ENCODE data around the gene COPS9. TPM values are rescaled to one million over a fixed set of nuclear protein-coding genes. Genes with fewer than 3 reads are reported as not detected.

COPS9 gene
- polyA plus RNA-seq, 1 donor (not counting 4 experiments of a cell fraction or from before 2014, with no cell fraction given): 399 TPM

DNA sequence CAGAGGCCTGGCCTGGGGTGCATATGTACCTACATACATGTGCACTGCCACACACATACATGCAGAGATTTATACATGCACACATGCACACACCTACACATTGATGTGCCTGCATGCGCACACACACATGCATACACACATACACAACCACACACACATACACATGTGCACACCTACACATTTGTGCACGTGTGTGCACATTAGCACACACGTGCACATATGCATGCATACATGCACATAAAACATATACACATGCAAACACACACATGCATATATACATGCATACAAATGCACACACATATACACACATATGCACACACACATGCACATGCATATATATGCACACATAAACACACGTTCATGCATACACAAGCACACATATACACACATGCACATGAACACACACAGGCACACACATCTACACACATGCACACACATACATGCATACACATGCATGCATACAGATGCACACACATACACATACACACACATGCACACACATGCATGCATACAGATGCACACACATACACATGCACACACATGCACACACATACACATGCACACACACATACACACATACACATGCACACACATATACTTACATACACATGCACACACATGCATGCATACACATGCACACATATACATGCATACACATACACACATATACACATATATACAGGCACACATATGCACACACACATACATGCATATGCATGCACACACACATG, 27.9 kb upstream of the COPS9 start:
- no peak for FAIRE-seq

DNA sequence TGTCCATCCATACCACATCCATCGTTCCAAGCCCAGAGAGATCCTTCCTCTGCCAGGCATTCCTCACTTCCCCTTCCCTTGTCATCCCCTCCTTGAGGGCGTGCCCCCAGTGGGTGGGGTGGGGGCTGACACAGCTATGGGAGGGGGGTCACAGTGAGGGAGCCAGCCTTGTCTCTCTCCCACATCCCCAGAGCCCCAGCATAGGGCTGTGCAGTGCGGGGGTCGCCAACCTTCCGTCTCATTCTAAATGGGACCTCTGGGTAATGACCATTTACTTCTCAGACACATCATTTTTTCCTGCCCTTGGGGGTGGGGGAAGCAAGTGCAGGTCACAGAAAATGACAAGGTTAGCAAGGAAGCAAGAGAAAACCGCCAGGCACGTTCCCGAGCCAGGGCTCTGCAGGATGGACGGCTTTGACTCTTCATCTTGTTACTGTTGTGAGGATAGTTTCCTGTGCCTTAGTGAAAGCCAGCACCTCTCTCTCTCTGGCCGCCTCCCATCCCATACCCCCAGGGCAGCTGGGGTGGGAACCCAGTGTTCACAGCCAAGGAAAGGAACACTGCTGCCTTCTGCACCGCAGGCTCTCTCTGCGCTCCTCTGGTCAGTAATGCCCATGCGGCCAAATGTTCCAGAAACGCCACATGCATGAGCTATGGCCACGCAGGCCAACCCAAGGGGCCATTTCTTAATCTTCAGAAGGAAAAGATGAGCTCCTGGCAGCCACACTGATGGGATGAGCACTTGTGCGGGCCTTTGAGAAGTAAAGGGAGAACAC, 27.0 kb upstream of the COPS9 start:
- TF ChIP-seq, protein P1, sequence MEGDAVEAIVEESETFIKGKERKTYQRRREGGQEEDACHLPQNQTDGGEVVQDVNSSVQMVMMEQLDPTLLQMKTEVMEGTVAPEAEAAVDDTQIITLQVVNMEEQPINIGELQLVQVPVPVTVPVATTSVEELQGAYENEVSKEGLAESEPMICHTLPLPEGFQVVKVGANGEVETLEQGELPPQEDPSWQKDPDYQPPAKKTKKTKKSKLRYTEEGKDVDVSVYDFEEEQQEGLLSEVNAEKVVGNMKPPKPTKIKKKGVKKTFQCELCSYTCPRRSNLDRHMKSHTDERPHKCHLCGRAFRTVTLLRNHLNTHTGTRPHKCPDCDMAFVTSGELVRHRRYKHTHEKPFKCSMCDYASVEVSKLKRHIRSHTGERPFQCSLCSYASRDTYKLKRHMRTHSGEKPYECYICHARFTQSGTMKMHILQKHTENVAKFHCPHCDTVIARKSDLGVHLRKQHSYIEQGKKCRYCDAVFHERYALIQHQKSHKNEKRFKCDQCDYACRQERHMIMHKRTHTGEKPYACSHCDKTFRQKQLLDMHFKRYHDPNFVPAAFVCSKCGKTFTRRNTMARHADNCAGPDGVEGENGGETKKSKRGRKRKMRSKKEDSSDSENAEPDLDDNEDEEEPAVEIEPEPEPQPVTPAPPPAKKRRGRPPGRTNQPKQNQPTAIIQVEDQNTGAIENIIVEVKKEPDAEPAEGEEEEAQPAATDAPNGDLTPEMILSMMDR (optimal IDR thresholded peaks at IDR 0.05 in 1 of 3, IDR thresholded peaks at IDR 0.05 in 1 of 3, conservative IDR thresholded peaks at IDR 0.05 in 1 of 3; ENCODE audit: extremely low read depth in 1 of 3, insufficient read depth in 2 of 3, low read length in 3 of 3): no peak
- no peak for TF ChIP-seq EZH2 (IDR thresholded peaks at IDR 0.05; ENCODE audit: low read length)
- H3K9me1 ChIP-seq (ENCODE audit: control insufficient read depth, extremely low read depth, insufficient read depth, low read length): no peaks in the 10 kb centered on the region
- no peaks in the 10 kb centered on the region for H4K20me1 ChIP-seq (ENCODE audit: control insufficient read depth, extremely low read depth, insufficient read depth, low read length)
- no peaks in the 10 kb centered on the region for H3K79me2 ChIP-seq (ENCODE audit: control insufficient read depth, insufficient read depth, low read length)
- no peak for DNase-seq (ENCODE audit: low read depth, low spot score)
- FAIRE-seq: no peak
- no peak overlapping the region for H2AFZ ChIP-seq (ENCODE audit: control insufficient read depth, low read length)
- no peak overlapping the region for H3K9ac ChIP-seq (ENCODE audit: control insufficient read depth, extremely low read depth, insufficient read depth, low read length)
- H3K4me2 ChIP-seq (ENCODE audit: control insufficient read depth, extremely low read depth, insufficient read depth, low read depth, low read length): no peak overlapping the region
- peaks cover 3% of the 10 kb centered on the region for H3K9me3 ChIP-seq (ENCODE audit: control insufficient read depth, low read depth, low read length)
- no peaks in the 10 kb centered on the region for H3K36me3 ChIP-seq (ENCODE audit: control insufficient read depth in 2 of 2, extremely low read depth in 1 of 2, insufficient read depth in 2 of 2, low read length in 2 of 2)
- H3K4me1 ChIP-seq (ENCODE audit: control insufficient read depth, extremely low read depth, insufficient read depth, low read length): no peaks in the 10 kb centered on the region
- no peak overlapping the region for H3K27ac ChIP-seq (ENCODE audit: control insufficient read depth, insufficient read depth, low read length)
- H3K4me3 ChIP-seq (ENCODE audit: control insufficient read depth in 2 of 3, extremely low read depth in 1 of 3, insufficient read depth in 2 of 3, low read depth in 1 of 3, low read length in 3 of 3): no peak overlapping the region
- H3K27me3 ChIP-seq (ENCODE audit: control insufficient read depth, extremely low read depth, insufficient read depth, low read length): peaks cover 10% of the 10 kb centered on the region
- dilution Hi-C loops (cut with MboI; ENCODE audit: extremely low pct_ligation_motif_present, low sequenced_read_pairs): no loop called here

More for the DNA sequence above, 27.9 kb upstream of the COPS9 start:
- Histone ChIP-seq H3K27ac (ENCODE audit: control insufficient read depth, insufficient read depth, low read length) (no peak overlapping the region), H4K20me1 (ENCODE audit: control insufficient read depth, extremely low read depth, insufficient read depth, low read length) (no peaks in the 10 kb centered on the region), H3K9me3 (ENCODE audit: control insufficient read depth, low read depth, low read length) (peaks cover 3% of the 10 kb centered on the region), H3K4me3 (ENCODE audit: control insufficient read depth in 2 of 3, extremely low read depth in 1 of 3, insufficient read depth in 2 of 3, low read depth in 1 of 3, low read length in 3 of 3) (no peak overlapping the region), H3K9ac (ENCODE audit: control insufficient read depth, extremely low read depth, insufficient read depth, low read length) (no peak overlapping the region), H3K36me3 (ENCODE audit: control insufficient read depth in 2 of 2, extremely low read depth in 1 of 2, insufficient read depth in 2 of 2, low read length in 2 of 2) (no peaks in the 10 kb centered on the region), H3K27me3 (ENCODE audit: control insufficient read depth, extremely low read depth, insufficient read depth, low read length) (peaks cover 10% of the 10 kb centered on the region), H2AFZ (ENCODE audit: control insufficient read depth, low read length) (no peak overlapping the region), H3K4me2 (ENCODE audit: control insufficient read depth, extremely low read depth, insufficient read depth, low read depth, low read length) (no peak overlapping the region), H3K9me1 (ENCODE audit: control insufficient read depth, extremely low read depth, insufficient read depth, low read length) (no peaks in the 10 kb centered on the region), H3K79me2 (ENCODE audit: control insufficient read depth, insufficient read depth, low read length) (no peaks in the 10 kb centered on the region), H3K4me1 (ENCODE audit: control insufficient read depth, extremely low read depth, insufficient read depth, low read length) (no peaks in the 10 kb centered on the region)
- dilution Hi-C loops (cut with MboI; ENCODE audit: extremely low pct_ligation_motif_present, low sequenced_read_pairs): no loop called here
- DNase-seq (ENCODE audit: low read depth, low spot score): no peak
- TF ChIP-seq EZH2 (IDR thresholded peaks at IDR 0.05; ENCODE audit: low read length): no peak
- TF ChIP-seq, protein P1 (optimal IDR thresholded peaks at IDR 0.05 in 1 of 3, IDR thresholded peaks at IDR 0.05 in 1 of 3, conservative IDR thresholded peaks at IDR 0.05 in 1 of 3; ENCODE audit: extremely low read depth in 1 of 3, insufficient read depth in 2 of 3, low read length in 3 of 3): no peak

Data from keratinocyte (primary cell).